HCT116 (cell line): ENCODE results near the gene BCAN. TPM values are rescaled to one million over a fixed set of nuclear protein-coding genes. Genes with fewer than 3 reads are reported as not detected.

Source experiments
- ATAC-seq: fragments of 200-7000 bp; cut with Tn5 transposase; 2 replicates; pipeline ENCODE4 v1.9.1; 2020; ENCODE audit warnings: mild to moderate bottlenecking, moderate library complexity
- BruUV-seq: library from RNA; stranded (reverse); fragments of 400-500 nt; replicated peaks from 2 replicates; lab custom pipeline; 2021; lab: Mats Ljungman, UMichigan
- CTCF ChIA-PET: fragments of 300-600 bp; sonication (Branson Sonifier 250); formaldehyde crosslinking; loops from one replicate; lab custom pipeline; 2021; ENCODE audit warnings: antibody characterized with exemption; lab: Charles Lee
- POLR2A ChIA-PET: fragments of 300-600, 350-600 bp; sonication (Branson Sonifier 250); formaldehyde crosslinking; loops from one replicate; lab custom pipeline; 2021; ENCODE audit warnings: antibody characterized with exemption; lab: Charles Lee
- RAD21 ChIA-PET, 2 experiments: fragments of 300-600 bp; sonication (Branson Sonifier 250); formaldehyde crosslinking; loops; one replicate each; lab custom pipeline; 2023; ENCODE audit warnings: low total read pairs in 2 of 2; ENCODE audit not compliant: uncharacterized antibody in 2 of 2, unreplicated experiment in 2 of 2, low non-redundant PET in 1 of 2; lab: Charles Lee
- DNase-seq: peaks from one replicate; pipeline ENCODE4 v3.0.0-alpha.2; 2010; ENCODE audit warnings: low read depth, low spot score
- H2AFZ ChIP-seq: fragments of 200-600 bp; shearing (Covaris generic), sonication (generic); 2 replicates; pipeline ENCODE4 v1.6.1; 2017; ENCODE audit warnings: low read depth, mixed run types, mixed read lengths, antibody characterized with exemption, low read length; ENCODE audit not compliant: poor library complexity, severe bottlenecking
- H3K27ac ChIP-seq: 2 replicates; pipeline ENCODE4 v1.5.1; 2012; ENCODE audit warnings: low read depth, low read length
- H3K27me3 ChIP-seq: fragments of 200-600 bp; sonication (generic); 2 replicates; pipeline ENCODE4 v1.6.1; 2016; ENCODE audit warnings: mixed run types, low read length, mixed read lengths; ENCODE audit not compliant: insufficient read depth
- H3K36me3 ChIP-seq, 2 experiments: fragments of 200-500 bp in 1 of 2; fragments of 200-600 bp in 1 of 2; sonication (Bioruptor generic) in 1 of 2; sonication (generic) in 1 of 2; 2 replicates each; pipeline versions ENCODE4 v1.5.1 to v1.6.1; 2014 to 2016; ENCODE audit warnings: low read length in 2 of 2, inconsistent platforms in 1 of 2, mixed read lengths in 1 of 2, mixed run types in 1 of 2; ENCODE audit not compliant: insufficient read depth in 2 of 2, control insufficient read depth in 1 of 2
- H3K4me1 ChIP-seq, 2 experiments: fragments of 200-600 bp in 1 of 2; sonication (generic) in 1 of 2; 2 replicates each; pipeline versions ENCODE4 v1.5.1 to v1.6.1; 2012 to 2017; ENCODE audit warnings: low read length in 2 of 2, inconsistent platforms in 1 of 2, mild to moderate bottlenecking in 1 of 2, mixed read lengths in 1 of 2, mixed run types in 1 of 2, moderate library complexity in 1 of 2; ENCODE audit not compliant: insufficient read depth in 2 of 2, control insufficient read depth in 1 of 2
- H3K4me2 ChIP-seq: fragments of 200-600 bp; sonication (generic); 2 replicates; pipeline ENCODE4 v1.6.1; 2017; ENCODE audit warnings: mixed run types, low read length, mixed read lengths
- H3K4me3 ChIP-seq, 2 experiments: fragments of 200-600 bp in 1 of 2; sonication (generic) in 1 of 2; replicated peaks in 1 of 2; 2 replicates each; pipeline ENCODE4 v1.5.1; 2011 to 2016; ENCODE audit warnings: low read length in 2 of 2, control low read depth in 1 of 2, low read depth in 1 of 2, mild to moderate bottlenecking in 1 of 2, mixed read lengths in 1 of 2, mixed run types in 1 of 2
- H3K79me2 ChIP-seq: fragments of 200-600 bp; sonication (generic); 2 replicates; pipeline ENCODE4 v1.6.1; 2017; ENCODE audit warnings: mild to moderate bottlenecking, mixed run types, low read length, moderate library complexity, mixed read lengths; ENCODE audit not compliant: insufficient read depth
- H3K9ac ChIP-seq: fragments of 200-600 bp; sonication (generic); 2 replicates; pipeline ENCODE4 v1.6.1; 2016; ENCODE audit warnings: low read length, mixed read lengths
- H3K9me2 ChIP-seq: fragments of 200-600 bp; sonication (generic), shearing (Covaris generic); 2 replicates; pipeline ENCODE4 v1.6.1; 2017; ENCODE audit warnings: mixed run types, mild to moderate bottlenecking, moderate library complexity; ENCODE audit not compliant: insufficient read depth
- H3K9me3 ChIP-seq, 2 experiments: fragments of 200-500 bp in 1 of 2; fragments of 200-600 bp in 1 of 2; sonication (Bioruptor generic) in 1 of 2; sonication (generic) in 1 of 2; 2 replicates each; pipeline ENCODE4 v1.6.1; 2014 to 2017; ENCODE audit warnings: low read length in 2 of 2, mixed read lengths in 2 of 2, inconsistent platforms in 1 of 2, low read depth in 1 of 2, mild to moderate bottlenecking in 1 of 2, mixed run types in 1 of 2, moderate library complexity in 1 of 2; ENCODE audit not compliant: control insufficient read depth in 1 of 2, insufficient read depth in 1 of 2
- H4K20me1 ChIP-seq: fragments of 200-600 bp; sonication (generic), shearing (Covaris generic); 2 replicates; pipeline ENCODE4 v1.6.1; 2017; ENCODE audit warnings: mixed run types, mild to moderate bottlenecking, moderate library complexity; ENCODE audit not compliant: insufficient read depth
- ATF3 ChIP-seq: IDR thresholded peaks from 2 replicates; pipeline ENCODE4 v1.6.1; 2012
- CBX3 ChIP-seq: IDR thresholded peaks from 2 replicates; pipeline ENCODE4 v1.6.1; 2012; ENCODE audit warnings: low read depth
- CEBPB ChIP-seq: IDR thresholded peaks from 2 replicates; pipeline ENCODE4 v1.6.1; 2012; ENCODE audit warnings: low read depth
- EGR1 ChIP-seq: IDR thresholded peaks from 2 replicates; pipeline ENCODE4 v1.6.1; 2012; ENCODE audit warnings: low read depth
- ELF1 ChIP-seq: IDR thresholded peaks from 2 replicates; pipeline ENCODE4 v1.6.1; 2012; ENCODE audit warnings: low read depth, borderline replicate concordance
- EZH2 ChIP-seq: fragments of 200-600 bp; sonication (generic); IDR thresholded peaks from 2 replicates; pipeline ENCODE4 v1.6.1; 2017; ENCODE audit warnings: antibody characterized with exemption, mixed run types
- FOSL1 ChIP-seq: IDR thresholded peaks from 2 replicates; pipeline ENCODE4 v1.6.1; 2012; ENCODE audit warnings: low read depth
- JUND ChIP-seq: IDR thresholded peaks from 2 replicates; pipeline ENCODE4 v1.6.1; 2012
- POLR2A ChIP-seq: IDR thresholded peaks from 2 replicates; pipeline ENCODE4 v1.7.0; 2011; ENCODE audit warnings: borderline replicate concordance; ENCODE audit not compliant: insufficient read depth, insufficient read length; ENCODE audit errors: extremely low read depth
- POLR2AphosphoS5 ChIP-seq: IDR thresholded peaks from 2 replicates; pipeline ENCODE4 v1.6.1; 2011; ENCODE audit warnings: mild to moderate bottlenecking, low read depth, low read length, moderate library complexity
- RAD21 ChIP-seq: IDR thresholded peaks from 2 replicates; pipeline ENCODE4 v1.6.1; 2012; ENCODE audit warnings: low read depth, mild to moderate bottlenecking
- SIN3A ChIP-seq: IDR thresholded peaks from 2 replicates; pipeline ENCODE4 v1.6.1; 2012; ENCODE audit warnings: low read depth
- SP1 ChIP-seq: IDR thresholded peaks from 2 replicates; pipeline ENCODE4 v1.6.1; 2012; ENCODE audit warnings: low read depth
- TCF7L2 ChIP-seq: IDR thresholded peaks from 2 replicates; pipeline ENCODE4 v1.7.0; 2011; ENCODE audit warnings: borderline replicate concordance, inconsistent platforms; ENCODE audit not compliant: insufficient read depth, insufficient read length; ENCODE audit errors: extremely low read depth
- YY1 ChIP-seq: IDR thresholded peaks from 2 replicates; pipeline ENCODE4 v1.6.1; 2011; ENCODE audit warnings: low read length, low read depth, moderate library complexity, mild to moderate bottlenecking; ENCODE audit not compliant: insufficient replicate concordance; ENCODE audit errors: extremely low read depth
- ZFX ChIP-seq: fragments of 450-650 bp; IDR thresholded peaks from 2 replicates; pipeline ENCODE4 v1.6.1; 2017
- intact Hi-C: fragments of 100-400 bp; cut with micrococcal nuclease; formaldehyde crosslinking; loops from 2 replicates; pipeline ENCODE4 v1.10.0; 2022
- total RNA-seq: library from RNA; stranded (reverse); gene quantifications from one replicate; pipeline ENCODE4 v1.2.1, GENCODE V29; 2021; ENCODE audit not compliant: unreplicated experiment
- TF ChIP-seq, protein P1 (sequence below): IDR thresholded peaks from 2 replicates; pipeline ENCODE4 v1.6.1; 2011; ENCODE audit warnings: mild to moderate bottlenecking, low read length, moderate library complexity; ENCODE audit not compliant: insufficient replicate concordance; ENCODE audit errors: extremely low read depth

Gene BCAN
- total RNA-seq, 1 experiment from 2014 or later, result not detected

GRCh38 chr1:156704930-156705320 is 63.0 kb downstream of the BCAN start (continued):
- TF ChIP-seq EGR1, result no peak
- peak; percentile 52; the same call in 1 of the 2 replicates for TF ChIP-seq ZFX
- peak; percentile 27 for TF ChIP-seq YY1
- no peak for TF ChIP-seq SIN3A
- TF ChIP-seq SP1, result no peak

DNA sequence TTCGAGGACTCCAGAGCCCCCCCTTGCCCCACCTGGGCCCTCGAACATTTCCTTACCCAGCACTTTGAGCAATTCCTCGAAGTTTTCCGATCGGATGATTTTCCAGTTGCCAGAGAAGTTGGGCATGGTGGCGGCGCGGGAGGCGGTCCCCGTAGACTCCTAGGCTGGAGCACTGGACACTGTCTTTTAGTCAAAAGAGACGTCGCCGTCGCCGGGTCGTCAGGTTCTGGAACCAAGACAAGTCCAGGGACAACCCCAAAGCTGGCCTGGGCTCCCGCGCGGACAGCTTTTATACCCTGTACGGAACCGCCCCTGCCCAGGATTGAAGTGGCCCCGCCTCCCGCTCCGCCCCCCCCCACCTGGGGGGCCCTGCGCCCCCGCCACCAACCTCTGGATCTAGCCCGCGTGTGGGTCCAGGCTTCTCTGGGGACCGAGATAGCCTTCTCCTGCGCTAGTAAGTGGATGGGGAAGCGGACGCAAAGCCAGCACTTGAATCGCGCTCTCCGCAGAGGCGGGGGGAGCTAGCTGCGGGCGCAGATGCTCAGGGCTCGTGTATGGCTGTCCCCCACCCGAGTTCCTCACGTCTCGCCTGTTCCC is 63.5 kb downstream of the BCAN start, which contains the start of gene CRABP2:
TSS of gene CRABP2 (minus strand) at position 263 of the 597 bp plus-strand sequence. CDS start at position 126, 137 bp downstream.
- H3K79me2 ChIP-seq, result peaks cover 27% of the 10 kb centered on the region
- RAD21 ChIA-PET, result interaction anchor here (1.6 to 3.5 kb wide), 6 partner anchors 13 to 21 kb away, joined by 4 to 45 read pairs (median 13); no protein-coding TSS in a partner anchor
- H3K36me3 ChIP-seq, result peaks cover 7 to 8% of the 10 kb centered on the region in 2 experiments; a peak in 3 of 4 replicates
- no peak for DNase-seq
- intact Hi-C loops, result loop anchor here (1.0 kb wide), 1 partner anchor 45 kb away; no protein-coding TSS in a partner anchor
- H3K27me3 ChIP-seq, result no peaks in the 10 kb centered on the region
- peak within 1 kb of the TSS; percentile 85 for H3K4me2 ChIP-seq
- POLR2A ChIA-PET, result interaction anchor here (0.6 to 6.4 kb wide), 14 partner anchors 9 to 372 kb away, joined by 3 to 87 read pairs (median 5); partner anchors contain the start of genes ISG20L2, MEF2D, METTL25B and MRPL24
- no peaks in the 10 kb centered on the region for H4K20me1 ChIP-seq
- H3K27ac ChIP-seq, result peak within 1 kb of the TSS; percentile 89
- BruUV-seq, result TSS peak; percentile 67
- CTCF ChIA-PET, result interaction anchor here (0.8 to 14.7 kb wide), 16 partner anchors 8 to 222 kb away, joined by 3 to 310 read pairs (median 6); partner anchors contain the start of genes ISG20L2, METTL25B, NES and NTRK1
- no peaks in the 10 kb centered on the region for H3K9me2 ChIP-seq
- H3K4me3 ChIP-seq, result peak within 1 kb of the TSS; percentile 62 to 63
- H2AFZ ChIP-seq, result no peak within 1 kb of the TSS
- H3K9me3 ChIP-seq, result no peaks in the 10 kb centered on the region
- peaks cover 65 to 80% of the 10 kb centered on the region in 2 experiments for H3K4me1 ChIP-seq
- TF ChIP-seq CEBPB (no peak), SP1 (no peak), POLR2AphosphoS5 (peak; percentile 56; the same call in 1 of the 2 replicates), FOSL1 (no peak), EZH2 (no peak), RAD21 (no peak), CBX3 (no peak), ELF1 (no peak), POLR2A (peak; percentile 94), ATF3 (no peak), SIN3A (no peak), JUND (no peak), TCF7L2 (no peak), ZFX (no peak; the same call in 1 of the 2 replicates)
- TF ChIP-seq, protein P1, sequence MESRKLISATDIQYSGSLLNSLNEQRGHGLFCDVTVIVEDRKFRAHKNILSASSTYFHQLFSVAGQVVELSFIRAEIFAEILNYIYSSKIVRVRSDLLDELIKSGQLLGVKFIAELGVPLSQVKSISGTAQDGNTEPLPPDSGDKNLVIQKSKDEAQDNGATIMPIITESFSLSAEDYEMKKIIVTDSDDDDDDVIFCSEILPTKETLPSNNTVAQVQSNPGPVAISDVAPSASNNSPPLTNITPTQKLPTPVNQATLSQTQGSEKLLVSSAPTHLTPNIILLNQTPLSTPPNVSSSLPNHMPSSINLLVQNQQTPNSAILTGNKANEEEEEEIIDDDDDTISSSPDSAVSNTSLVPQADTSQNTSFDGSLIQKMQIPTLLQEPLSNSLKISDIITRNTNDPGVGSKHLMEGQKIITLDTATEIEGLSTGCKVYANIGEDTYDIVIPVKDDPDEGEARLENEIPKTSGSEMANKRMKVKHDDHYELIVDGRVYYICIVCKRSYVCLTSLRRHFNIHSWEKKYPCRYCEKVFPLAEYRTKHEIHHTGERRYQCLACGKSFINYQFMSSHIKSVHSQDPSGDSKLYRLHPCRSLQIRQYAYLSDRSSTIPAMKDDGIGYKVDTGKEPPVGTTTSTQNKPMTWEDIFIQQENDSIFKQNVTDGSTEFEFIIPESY, result no peak
- peak; percentile 41 for ATAC-seq
- peak within 1 kb of the TSS; percentile 80 for H3K9ac ChIP-seq
